ENCODE measurements around the gene LRRC23. TPM values are rescaled to one million over a fixed set of nuclear protein-coding genes. Genes with fewer than 3 reads are reported as not detected.

The LRRC23 gene
- 6.0 and 6.7 TPM in 2 replicates for total RNA-seq (2016; rRNA removed; fragmentation: Illumina TruSeq; extraction: Trizol)
- total RNA-seq (2016; cell fraction: cytosol; rRNA removed; fragmentation: Illumina TruSeq; extraction: Trizol; ENCODE audit: low read depth), result 2.5 and 3.3 TPM in 2 replicates
- 5.1 and 7.7 TPM in 2 replicates for total RNA-seq (2016; cell fraction: insoluble cytoplasmic fraction; rRNA removed; fragmentation: Illumina TruSeq; extraction: Trizol)
- 5.0 and 6.0 TPM in 2 replicates for total RNA-seq (2016; cell fraction: membrane; rRNA removed; fragmentation: Illumina TruSeq; extraction: Trizol)
- 4.0 and 5.4 TPM in 2 replicates for total RNA-seq (2016; cell fraction: nucleus; rRNA removed; fragmentation: Illumina TruSeq; extraction: Trizol)
- polyA plus RNA-seq (2011; rRNA removed), result 6.2 and 7.8 TPM in 2 replicates
- 5.2 TPM in 2 replicates for polyA plus RNA-seq (2011; cell fraction: cytosol; rRNA removed)
- polyA plus RNA-seq (2011; cell fraction: nucleus; rRNA removed), result 14.3 and 20.8 TPM in 2 replicates
- 5.3 and 6.9 TPM in 2 replicates for polyA plus RNA-seq (2012)
- 3.0 and 3.1 TPM in 2 replicates for polyA plus RNA-seq (2016; cell fraction: cytosol; fragmentation: Illumina TruSeq; extraction: Trizol; ENCODE audit: low read depth)
- 6.4 and 8.2 TPM in 2 replicates for polyA plus RNA-seq (2016; cell fraction: insoluble cytoplasmic fraction; fragmentation: Illumina TruSeq; extraction: Trizol; ENCODE audit: low read depth)
- 5.2 TPM in 2 replicates for polyA plus RNA-seq (2016; cell fraction: membrane; fragmentation: Illumina TruSeq; extraction: Trizol; ENCODE audit: low read depth)
- 7.8 and 11.0 TPM in 2 replicates for polyA plus RNA-seq (2016; cell fraction: nucleus; fragmentation: Illumina TruSeq; extraction: Trizol; ENCODE audit: insufficient read depth, low read depth)
- 5.6 and 8.7 TPM in 2 replicates for polyA minus RNA-seq (2011; rRNA and poly(A)+ RNA removed; ENCODE audit: low replicate concordance)
- 1.3 and 2.2 TPM in 2 replicates for polyA minus RNA-seq (2011; cell fraction: cytosol; rRNA and poly(A)+ RNA removed)
- 9.1 and 14.9 TPM in 2 replicates for polyA minus RNA-seq (2011; cell fraction: nucleus; rRNA and poly(A)+ RNA removed)
- Bru-seq, nascent RNA, result percentile 46 among the genes with signal in this experiment
- BruChase-seq, experiment 1, labeled RNA remaining after a 6-hour chase, result percentile 52 among the genes with signal in this experiment
- BruChase-seq, experiment 2, labeled RNA remaining after a 2-hour chase, result percentile 49 among the genes with signal in this experiment
- long read RNA-seq, experiment 1, partial matches to known transcripts, result 2 of 6 reads
- long read RNA-seq, experiment 1, other reads (novel, unspliced or antisense), result 1 of 6 reads
- long read RNA-seq, experiment 2, partial matches to known transcripts, result 3 of 5 reads
- long read RNA-seq, experiment 2, other reads (novel, unspliced or antisense), result 1 of 5 reads

DNA sequence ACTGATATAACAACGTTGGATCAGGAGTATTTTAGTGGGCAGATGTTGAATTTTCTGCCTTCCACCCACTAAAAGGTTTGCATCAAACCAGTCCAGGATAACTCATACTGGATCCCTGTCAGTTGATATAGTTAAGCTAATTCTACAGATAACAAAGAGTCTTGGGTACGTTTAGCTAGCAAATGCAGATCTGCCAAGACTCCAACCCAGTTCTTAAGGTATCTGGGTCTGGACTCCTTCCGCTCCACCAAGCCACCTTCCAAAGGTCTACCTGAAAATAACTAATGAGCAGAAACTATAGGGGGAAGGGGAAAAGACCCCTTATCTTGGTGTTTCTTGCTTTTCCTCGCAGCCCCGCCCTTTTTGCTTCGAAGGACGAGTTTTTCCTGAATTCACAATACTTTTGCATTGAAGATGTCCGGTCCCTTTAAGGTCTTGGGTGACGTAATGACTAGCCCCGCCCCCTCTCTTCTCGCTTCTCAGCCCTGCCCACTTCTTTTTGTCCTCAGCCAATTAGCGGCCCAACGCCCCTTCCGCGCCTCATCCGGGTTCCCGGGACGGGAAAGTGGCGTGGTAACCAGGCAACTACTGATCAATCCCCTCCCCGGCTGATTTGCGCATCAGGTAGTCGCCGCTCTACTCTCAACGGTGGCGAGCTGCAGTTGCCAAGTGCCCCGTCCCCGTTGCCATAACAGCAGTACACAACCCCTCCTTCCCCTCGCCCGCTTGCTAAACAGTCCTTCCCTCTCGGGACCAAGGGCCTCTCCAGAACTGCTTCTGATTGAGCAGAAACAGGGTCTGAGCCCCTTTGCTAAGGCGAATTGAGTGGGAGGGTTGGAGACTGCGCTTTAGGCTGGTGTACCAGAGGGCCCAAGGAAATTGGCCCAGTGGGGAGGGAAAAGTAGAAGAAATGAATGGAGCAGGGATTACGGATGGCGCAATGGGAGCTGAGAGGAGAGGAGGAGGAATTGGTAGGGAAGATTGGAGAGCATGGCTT lies at the start of gene LRRC23:
Gene LRRC23, plus strand, starts transcription at position 543 of the 997 bp plus-strand sequence. CDS start 812 bp downstream, outside the sequence.
- CTCF ChIA-PET (ENCODE audit: low intra/inter-chr PET ratio, low total read pairs), result no interaction called here
- no peak for TF ChIP-seq ZNF251 (CRISPR knock-in tag; IDR thresholded peaks at IDR 0.05)
- TF ChIP-seq DNMT1 (CRISPR knock-in tag; IDR thresholded peaks at IDR 0.05), result no peak
- peak; percentile 53 for TF ChIP-seq ZNF18 (CRISPR knock-in tag; IDR thresholded peaks at IDR 0.05; ENCODE audit: insufficient replicate concordance)
- TF ChIP-seq, protein P1, sequence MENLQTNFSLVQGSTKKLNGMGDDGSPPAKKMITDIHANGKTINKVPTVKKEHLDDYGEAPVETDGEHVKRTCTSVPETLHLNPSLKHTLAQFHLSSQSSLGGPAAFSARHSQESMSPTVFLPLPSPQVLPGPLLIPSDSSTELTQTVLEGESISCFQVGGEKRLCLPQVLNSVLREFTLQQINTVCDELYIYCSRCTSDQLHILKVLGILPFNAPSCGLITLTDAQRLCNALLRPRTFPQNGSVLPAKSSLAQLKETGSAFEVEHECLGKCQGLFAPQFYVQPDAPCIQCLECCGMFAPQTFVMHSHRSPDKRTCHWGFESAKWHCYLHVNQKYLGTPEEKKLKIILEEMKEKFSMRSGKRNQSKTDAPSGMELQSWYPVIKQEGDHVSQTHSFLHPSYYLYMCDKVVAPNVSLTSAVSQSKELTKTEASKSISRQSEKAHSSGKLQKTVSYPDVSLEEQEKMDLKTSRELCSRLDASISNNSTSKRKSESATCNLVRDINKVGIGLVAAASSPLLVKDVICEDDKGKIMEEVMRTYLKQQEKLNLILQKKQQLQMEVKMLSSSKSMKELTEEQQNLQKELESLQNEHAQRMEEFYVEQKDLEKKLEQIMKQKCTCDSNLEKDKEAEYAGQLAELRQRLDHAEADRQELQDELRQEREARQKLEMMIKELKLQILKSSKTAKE (CRISPR knock-in tag; IDR thresholded peaks at IDR 0.05; ENCODE audit: borderline replicate concordance), result no peak
- TF ChIP-seq MAZ (IDR thresholded peaks at IDR 0.05; ENCODE audit: borderline replicate concordance, low read depth, low read length), result 0 out of 2 replicates have a peak, but pooled peaks have one; percentile 14
- TF ChIP-seq MAZ (CRISPR knock-in tag; IDR thresholded peaks at IDR 0.05; ENCODE audit: low read depth), result no peak
- TF ChIP-seq, protein P2, sequence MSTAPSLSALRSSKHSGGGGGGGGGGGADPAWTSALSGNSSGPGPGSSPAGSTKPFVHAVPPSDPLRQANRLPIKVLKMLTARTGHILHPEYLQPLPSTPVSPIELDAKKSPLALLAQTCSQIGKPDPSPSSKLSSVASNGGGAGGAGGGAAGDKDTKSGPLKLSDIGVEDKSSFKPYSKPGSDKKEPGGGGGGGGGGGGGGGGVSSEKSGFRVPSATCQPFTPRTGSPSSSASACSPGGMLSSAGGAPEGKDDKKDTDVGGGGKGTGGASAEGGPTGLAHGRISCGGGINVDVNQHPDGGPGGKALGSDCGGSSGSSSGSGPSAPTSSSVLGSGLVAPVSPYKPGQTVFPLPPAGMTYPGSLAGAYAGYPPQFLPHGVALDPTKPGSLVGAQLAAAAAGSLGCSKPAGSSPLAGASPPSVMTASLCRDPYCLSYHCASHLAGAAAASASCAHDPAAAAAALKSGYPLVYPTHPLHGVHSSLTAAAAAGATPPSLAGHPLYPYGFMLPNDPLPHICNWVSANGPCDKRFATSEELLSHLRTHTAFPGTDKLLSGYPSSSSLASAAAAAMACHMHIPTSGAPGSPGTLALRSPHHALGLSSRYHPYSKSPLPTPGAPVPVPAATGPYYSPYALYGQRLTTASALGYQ (CRISPR knock-in tag; IDR thresholded peaks at IDR 0.05), result no peak
- TF ChIP-seq, protein P3, sequence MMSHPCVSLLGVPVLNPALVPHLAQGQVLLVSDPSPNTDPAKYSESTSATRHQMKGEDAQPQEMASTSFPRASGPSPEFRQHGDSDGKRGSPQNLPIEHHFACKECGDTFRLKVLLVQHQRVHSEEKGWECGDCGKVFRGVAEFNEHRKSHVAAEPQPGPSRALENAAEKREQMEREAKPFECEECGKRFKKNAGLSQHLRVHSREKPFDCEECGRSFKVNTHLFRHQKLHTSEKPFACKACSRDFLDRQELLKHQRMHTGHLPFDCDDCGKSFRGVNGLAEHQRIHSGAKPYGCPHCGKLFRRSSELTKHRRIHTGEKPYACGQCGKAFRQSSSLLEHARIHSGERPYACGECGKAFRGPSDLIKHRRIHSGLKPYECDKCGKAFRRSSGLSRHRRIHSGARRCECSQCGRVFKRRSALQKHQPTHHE (CRISPR knock-in tag; IDR thresholded peaks at IDR 0.05; ENCODE audit: borderline replicate concordance), result 0 out of 2 replicates have a peak, but pooled peaks have one; percentile 43

More for the DNA sequence above, at the start of gene LRRC23:
- peaks cover 60% of the 10 kb centered on the region for H3K4me1 ChIP-seq (ENCODE audit: insufficient read depth, low read length)
- no peaks in the 10 kb centered on the region for H3K36me3 ChIP-seq (replicated peaks in 1 of 2; ENCODE audit: control insufficient read depth in 1 of 2, insufficient read depth in 2 of 2, low read length in 2 of 2)
- DNase-seq (ENCODE audit: low spot score) (peak; percentile 90), FAIRE-seq (peak; percentile 84), ATAC-seq (peak; percentile 89)
- POLR2A ChIA-PET, result interaction anchor here (0.6 to 2.2 kb wide), 7 partner anchors 9 to 203 kb away, joined by 3 to 10 read pairs (median 4); partner anchors contain the start of genes ENO2, SPSB2, TPI1 and USP5
- H3K4me3 ChIP-seq (replicated peaks in 1 of 3; ENCODE audit: insufficient read depth in 1 of 3, low read depth in 2 of 3, low read length in 3 of 3), result peak within 1 kb of the TSS; percentile 78 to 88 (median 83)
- intact Hi-C loops (cut with micrococcal nuclease; ENCODE audit: unreplicated experiment) (no loop called here), in situ Hi-C loops (cut with HindIII; ENCODE audit: extremely low pct_ligation_motif_present, low pct_unique_long_range_greater_than_20kb) (no loop called here)
- WGBS (ENCODE audit: low lambda C conversion rate), result 5% methylated on average over 34 of the region's 34 CpGs
- H3K4me2 ChIP-seq (ENCODE audit: low read depth, low read length), result peak within 1 kb of the TSS; percentile 96
- peak within 1 kb of the TSS; percentile 90 for H2AFZ ChIP-seq (ENCODE audit: low read length)
- H3K27me3 ChIP-seq (ENCODE audit: control insufficient read depth in 1 of 2, insufficient read depth in 2 of 2, low read length in 2 of 2), result no peaks in the 10 kb centered on the region
- peak within 1 kb of the TSS; percentile 69 for H3K27ac ChIP-seq (ENCODE audit: extremely low read length, insufficient read depth, low read length)
- H3K9ac ChIP-seq (ENCODE audit: insufficient read depth, low read depth, low read length), result peak within 1 kb of the TSS; percentile 81
- no peaks in the 10 kb centered on the region for H3K79me2 ChIP-seq (ENCODE audit: insufficient read depth, low read length)
- BruUV-seq (replicated peaks), result no TSS peak
- H4K20me1 ChIP-seq (ENCODE audit: insufficient read depth, low read length), result no peaks in the 10 kb centered on the region
- no peaks in the 10 kb centered on the region for H3K9me3 ChIP-seq (ENCODE audit: low read length)
